Iris pigment epithelial cell (primary cell): Measurements from ENCODE around the gene DPM3.

Source experiments
- DNase-seq: peaks from one replicate; pipeline ENCODE4 v3.0.0-alpha.2; 2011; ENCODE audit warnings: low read depth

The DPM3 gene

GRCh38 chr1:155093911-155094621 is 46.3 kb downstream of the DPM3 start:
- DNase-seq: peak; percentile 47

- DNase-seq: no peak
Measured at GRCh38 chr1:155092641-155093040, 47.7 kb downstream of the DPM3 start.

- DNase-seq: no peak
Measured at GRCh38 chr1:155092131-155092530, 48.2 kb downstream of the DPM3 start.

GRCh38 chr1:155091071-155092051 is 49.0 kb downstream of the DPM3 start:
- DNase-seq: peak; percentile 47
